T-cell (primary cell): Measurements from ENCODE around the gene CDH4. TPM values are rescaled to one million over a fixed set of nuclear protein-coding genes. Genes with fewer than 3 reads are reported as not detected.

Source experiments
- ATAC-seq, 4 experiments: fragments of 200-7000 bp in 3 of 4; fragments of 150-1000 bp in 1 of 4; cut with Tn5 transposase; replicated peaks in 1 of 4; 1 replicate in 3 of 4; 2 replicates in 1 of 4; pipeline ENCODE4 v1.10.0; 2021; ENCODE audit warnings: moderate library complexity in 3 of 4, mild to moderate bottlenecking in 2 of 4, moderate number of reproducible peaks in 1 of 4
- CTCF ChIA-PET, 2 donors: fragments of 300-600 bp; sonication (Branson Sonifier 250); formaldehyde crosslinking; loops; one replicate each; lab custom pipeline; 2022; ENCODE audit warnings: antibody characterized with exemption in 2 of 2; lab: Charles Lee
- POLR2A ChIA-PET, 2 donors: fragments of 300-600 bp; sonication (Branson Sonifier 250); formaldehyde crosslinking; loops; one replicate each; lab custom pipeline; 2022; ENCODE audit warnings: antibody characterized with exemption in 2 of 2; lab: Charles Lee
- DNase-seq, 35 experiments: peaks; one replicate each; pipeline versions ENCODE4 v3.0.0 to v3.0.0-alpha.2; 2013 to 2023
- H3K27ac ChIP-seq: one replicate; pipeline ENCODE4 v1.5.1; 2013; ENCODE audit warnings: low read length
- H3K27me3 ChIP-seq, 2 experiments: replicated peaks in 1 of 2; 1 replicate in 1 of 2; 2 replicates in 1 of 2; pipeline versions ENCODE4 v1.6.1 to v1.7.0; 2013; ENCODE audit warnings: low read length in 1 of 2, mixed read lengths in 1 of 2; ENCODE audit not compliant: control insufficient read depth in 2 of 2, insufficient read depth in 2 of 2; ENCODE audit errors: extremely low read depth in 1 of 2
- H3K36me3 ChIP-seq, 2 donors: 1 replicate in 1 of 2; 2 replicates in 1 of 2; pipeline versions ENCODE4 v1.6.1 to v1.7.0; 2013; ENCODE audit warnings: low read length in 1 of 2; ENCODE audit not compliant: control insufficient read depth in 2 of 2, insufficient read depth in 1 of 2; ENCODE audit errors: extremely low read depth in 1 of 2
- H3K4me1 ChIP-seq, 2 experiments: 1 replicate in 1 of 2; 2 replicates in 1 of 2; pipeline versions ENCODE4 v1.6.1 to v1.7.0; 2013; ENCODE audit warnings: low read length in 2 of 2, mixed read lengths in 1 of 2; ENCODE audit not compliant: insufficient read depth in 2 of 2, control insufficient read depth in 1 of 2; ENCODE audit errors: extremely low read depth in 1 of 2
- H3K4me3 ChIP-seq, 2 donors: 1 replicate in 1 of 2; 2 replicates in 1 of 2; pipeline versions ENCODE4 v1.5.1 to v1.7.0; 2013; ENCODE audit warnings: mild to moderate bottlenecking in 2 of 2, low read length in 1 of 2, moderate library complexity in 1 of 2; ENCODE audit not compliant: control insufficient read depth in 1 of 2; ENCODE audit errors: extremely low read depth in 1 of 2
- H3K9me3 ChIP-seq: 2 replicates; pipeline ENCODE4 v1.7.0; 2013
- H3K27ac Mint-ChIP-seq, 2 donors: one replicate each; pipeline ENCODE4 v1.8.0; 2020 to 2021; ENCODE audit warnings: mild to moderate bottlenecking in 2 of 2, mixed read lengths in 2 of 2
- H3K27me3 Mint-ChIP-seq, 2 donors: one replicate each; pipeline ENCODE4 v1.8.0; 2021 to 2022; ENCODE audit warnings: mixed read lengths in 2 of 2
- H3K36me3 Mint-ChIP-seq: one replicate; pipeline ENCODE4 v1.8.0; 2021; ENCODE audit warnings: mixed read lengths
- H3K4me1 Mint-ChIP-seq, 3 donors: one replicate each; pipeline ENCODE4 v1.8.0; 2020 to 2022; ENCODE audit warnings: mixed read lengths in 3 of 3, mild to moderate bottlenecking in 1 of 3
- H3K4me3 Mint-ChIP-seq, 3 donors: one replicate each; pipeline ENCODE4 v1.8.0; 2020 to 2022; ENCODE audit warnings: mild to moderate bottlenecking in 3 of 3, mixed read lengths in 3 of 3, moderate library complexity in 3 of 3
- H3K9me3 Mint-ChIP-seq, 3 donors: one replicate each; pipeline ENCODE4 v1.8.0; 2020 to 2022; ENCODE audit warnings: mixed read lengths in 3 of 3
- WGBS: methylation state at CpG from one replicate; pipeline ENCODE4 v1.1.5; 2013; ENCODE audit warnings: missing lambda C conversion rate; ENCODE audit not compliant: insufficient coverage; 5-methylcytosine and 5-hydroxymethylcytosine counted together
- total RNA-seq, 35 experiments: library from RNA in 6 of 35; stranded (reverse) in 6 of 35; fragments of 120-200 nt in 1 of 35; gene quantifications; one replicate each; pipeline versions ENCODE4 v1.2.1 to v1.2.4 and lab custom pipeline; 2013 to 2026

Gene CDH4
- total RNA-seq, 5 donors from 2014 or later (not counting 1 experiment from before 2014, with no cell fraction given), result 0.06 to 0.64 (median 0.14) TPM

DNA sequence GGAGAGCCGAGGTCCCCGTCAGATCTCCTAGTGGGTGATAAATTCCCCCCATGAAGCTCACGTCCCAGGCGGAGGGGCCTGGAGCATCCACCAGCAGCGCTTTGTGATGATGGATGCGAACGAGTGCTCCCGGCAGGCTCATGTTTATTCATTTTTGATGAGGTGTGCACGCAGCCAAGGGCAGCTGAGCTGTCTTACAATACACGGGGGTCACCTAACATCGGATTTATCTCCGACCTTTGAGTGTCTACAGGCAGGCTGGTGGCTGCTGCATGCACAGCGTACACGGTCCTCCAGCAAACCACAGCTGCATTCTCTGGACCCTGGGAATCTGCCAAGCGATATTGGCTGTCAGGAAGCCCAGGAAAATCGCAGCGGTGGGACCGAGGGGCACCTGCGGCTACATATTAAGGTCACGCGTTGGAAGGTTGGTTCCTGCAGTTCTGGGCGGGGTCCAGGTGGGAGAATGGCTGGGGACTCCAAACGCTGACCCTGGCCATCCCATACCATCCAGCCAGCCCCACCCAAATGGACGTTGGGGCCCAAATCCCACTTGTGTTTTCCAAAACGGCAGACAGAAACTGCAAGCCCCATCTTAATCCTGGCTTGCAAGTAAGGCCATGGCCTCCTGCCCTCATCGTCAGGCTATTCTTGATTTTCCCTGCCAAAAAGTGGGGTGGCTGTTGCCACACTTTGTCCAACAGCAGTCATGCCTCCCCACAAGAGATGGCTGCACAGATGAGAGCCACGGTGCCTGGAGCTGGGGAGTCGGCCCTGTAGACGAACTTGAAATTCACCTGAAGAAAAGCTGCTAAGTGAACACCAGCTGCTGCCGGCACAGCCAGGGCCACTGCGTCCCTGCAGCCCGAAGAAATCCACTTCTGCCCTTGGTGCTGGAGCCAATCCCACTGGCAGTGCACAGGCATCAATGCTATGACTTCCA is 413.7 kb downstream of the CDH4 start:
- Mint-ChIP-seq H3K9me3 (no peaks in the 10 kb centered on the region), H3K27me3 (peaks cover 4 to 12% of the 10 kb centered on the region in 2 donors), H3K27ac (no peak overlapping the region), H3K4me3 (no peak overlapping the region), H3K36me3 (no peaks in the 10 kb centered on the region), H3K4me1 (no peaks in the 10 kb centered on the region)
- no peaks in the 10 kb centered on the region for H3K4me1 ChIP-seq
- ATAC-seq (no peak), DNase-seq (no peak)
- H3K27me3 ChIP-seq, result peaks cover 0 to 25% of the 10 kb centered on the region in 2 experiments
- ChIA-PET CTCF (no interaction called here), POLR2A (no interaction called here)
- H3K9me3 ChIP-seq, result no peaks in the 10 kb centered on the region
- H3K4me3 ChIP-seq, result no peak overlapping the region
- H3K36me3 ChIP-seq, result no peaks in the 10 kb centered on the region
- no peak overlapping the region for H3K27ac ChIP-seq
- WGBS, result 77% methylated on average over 26 of the region's 32 CpGs

DNA sequence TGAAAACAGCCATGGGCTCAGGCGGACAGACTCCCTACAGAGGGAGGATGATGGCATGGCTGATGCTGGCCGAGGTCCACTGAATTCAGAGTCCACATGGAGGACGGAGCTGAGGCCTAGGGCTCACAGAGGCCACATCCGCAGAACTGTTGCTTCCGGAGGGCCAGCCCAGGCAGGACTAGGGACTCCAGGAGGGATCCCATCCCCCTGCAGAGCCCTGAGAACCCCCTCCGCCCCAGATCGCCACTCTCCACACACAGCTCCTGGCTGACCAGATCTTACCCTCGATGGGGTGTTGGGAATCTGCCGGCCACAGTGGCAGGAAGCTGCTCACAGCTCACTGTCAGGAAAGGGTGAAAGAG is 414.4 kb downstream of the CDH4 start:
- ATAC-seq (no peak), DNase-seq (no peak)
- H3K4me1 Mint-ChIP-seq, result no peaks in the 10 kb centered on the region
- H3K36me3 Mint-ChIP-seq, result no peaks in the 10 kb centered on the region
- ChIA-PET POLR2A (no interaction called here), CTCF (no interaction called here)
- no peak overlapping the region for H3K4me3 Mint-ChIP-seq
- WGBS, result 81% methylated on average over 7 of the region's 9 CpGs
- H3K27ac Mint-ChIP-seq, result no peak overlapping the region
- no peaks in the 10 kb centered on the region for H3K9me3 Mint-ChIP-seq
- Histone ChIP-seq H3K4me1 (no peaks in the 10 kb centered on the region), H3K9me3 (no peaks in the 10 kb centered on the region), H3K36me3 (no peaks in the 10 kb centered on the region), H3K27me3 (peaks cover 0 to 25% of the 10 kb centered on the region in 2 experiments), H3K27ac (no peak overlapping the region), H3K4me3 (no peak overlapping the region)
- H3K27me3 Mint-ChIP-seq, result peaks cover 4 to 12% of the 10 kb centered on the region in 2 donors

GRCh38 chr20:61667056-61667792 is 415.2 kb downstream of the CDH4 start:
- Mint-ChIP-seq H3K36me3 (no peaks in the 10 kb centered on the region), H3K4me1 (no peaks in the 10 kb centered on the region), H3K27me3 (peaks cover 4 to 12% of the 10 kb centered on the region in 2 donors), H3K4me3 (no peak overlapping the region), H3K27ac (no peak overlapping the region), H3K9me3 (no peaks in the 10 kb centered on the region)
- Histone ChIP-seq H3K27ac (no peak overlapping the region), H3K36me3 (no peaks in the 10 kb centered on the region), H3K4me1 (no peaks in the 10 kb centered on the region), H3K4me3 (no peak overlapping the region), H3K9me3 (no peaks in the 10 kb centered on the region), H3K27me3 (peaks cover 0 to 25% of the 10 kb centered on the region in 2 experiments)
- no peak for DNase-seq
- ATAC-seq, result no peak
- POLR2A ChIA-PET, result no interaction called here
- whole genome bisulfite sequencing, result 80% methylated on average over 20 of the region's 20 CpGs
- CTCF ChIA-PET, result no interaction called here

DNA sequence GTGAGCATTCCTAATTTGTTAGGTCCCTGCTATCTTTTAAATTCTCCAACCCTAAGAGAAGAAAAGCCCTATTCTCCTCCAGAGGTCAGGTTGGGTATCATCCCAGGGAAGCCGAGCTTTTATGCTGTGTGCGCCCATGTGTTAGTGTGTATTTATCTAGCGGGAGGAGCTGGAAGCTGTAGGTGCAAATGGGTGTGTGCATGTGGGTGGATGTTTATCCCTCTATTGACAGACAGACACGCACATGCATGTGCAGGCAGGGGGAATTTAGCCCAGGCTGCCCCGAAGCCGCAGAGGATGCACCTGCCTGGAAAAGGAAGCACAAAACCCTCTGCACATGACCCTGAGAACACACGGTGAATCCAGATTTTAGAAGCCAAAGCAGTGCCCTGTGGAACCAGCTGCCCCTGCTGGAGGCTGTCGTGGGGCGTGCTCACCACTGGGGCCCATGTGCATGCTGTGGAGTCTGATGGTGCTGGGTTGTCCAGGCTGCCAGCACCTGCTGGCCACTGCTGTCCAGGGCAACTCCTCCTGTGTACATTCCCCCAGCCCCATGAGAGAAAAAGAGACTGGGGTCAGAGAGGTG is 416.1 kb downstream of the CDH4 start:
- Histone ChIP-seq H3K36me3 (no peaks in the 10 kb centered on the region), H3K9me3 (no peaks in the 10 kb centered on the region), H3K27me3 (peaks cover 0 to 28% of the 10 kb centered on the region in 2 experiments), H3K27ac (no peak overlapping the region), H3K4me1 (no peaks in the 10 kb centered on the region), H3K4me3 (no peak overlapping the region)
- H3K4me3 Mint-ChIP-seq, result no peak overlapping the region
- WGBS, result 51% methylated on average over 7 of the region's 9 CpGs
- no peak for ATAC-seq
- ChIA-PET CTCF (no interaction called here), POLR2A (no interaction called here)
- H3K9me3 Mint-ChIP-seq, result no peaks in the 10 kb centered on the region
- no peaks in the 10 kb centered on the region for H3K4me1 Mint-ChIP-seq
- DNase-seq, result no peak
- peaks cover 4 to 12% of the 10 kb centered on the region in 2 donors for H3K27me3 Mint-ChIP-seq
- H3K36me3 Mint-ChIP-seq, result no peaks in the 10 kb centered on the region
- no peak overlapping the region for H3K27ac Mint-ChIP-seq

- Histone ChIP-seq H3K27ac (no peak overlapping the region), H3K9me3 (no peaks in the 10 kb centered on the region), H3K4me1 (no peaks in the 10 kb centered on the region), H3K4me3 (no peak overlapping the region), H3K36me3 (no peaks in the 10 kb centered on the region), H3K27me3 (peaks cover 0 to 27% of the 10 kb centered on the region in 2 experiments)
- H3K27ac Mint-ChIP-seq, result no peak overlapping the region
- H3K27me3 Mint-ChIP-seq, result peaks cover 4 to 12% of the 10 kb centered on the region in 2 donors
- H3K9me3 Mint-ChIP-seq, result no peaks in the 10 kb centered on the region
- DNase-seq (no peak), ATAC-seq (no peak)
- no peaks in the 10 kb centered on the region for H3K36me3 Mint-ChIP-seq
- ChIA-PET CTCF (no interaction called here), POLR2A (no interaction called here)
- H3K4me1 Mint-ChIP-seq, result no peaks in the 10 kb centered on the region
- WGBS, result 87% methylated on average over 18 of the region's 20 CpGs
- H3K4me3 Mint-ChIP-seq, result no peak overlapping the region
Measured at GRCh38 chr20:61668771-61669503, 416.9 kb downstream of the CDH4 start.

DNA sequence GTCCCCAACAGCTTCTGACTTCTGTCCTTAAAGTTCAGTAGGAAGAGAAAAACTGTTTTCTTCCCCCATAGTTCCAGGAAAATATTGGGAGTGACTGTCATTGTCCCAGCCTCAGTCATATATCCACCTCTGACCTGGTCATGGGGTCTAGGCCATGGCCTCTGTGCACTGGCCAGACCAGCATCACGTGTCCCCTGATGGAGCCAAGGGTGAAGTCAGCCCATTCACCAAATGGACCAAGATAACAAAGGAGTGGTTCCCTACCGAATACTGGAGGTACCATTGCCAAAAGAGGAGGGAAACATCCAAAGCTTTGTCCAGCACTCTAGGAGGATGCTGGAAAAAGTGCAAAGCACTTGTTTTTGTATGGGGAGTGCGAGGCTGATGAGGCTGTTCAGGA is 418.2 kb downstream of the CDH4 start:
- no peak overlapping the region for H3K4me3 Mint-ChIP-seq
- no peaks in the 10 kb centered on the region for H3K36me3 Mint-ChIP-seq
- H3K4me3 ChIP-seq, result no peak overlapping the region
- ChIA-PET CTCF (no interaction called here), POLR2A (no interaction called here)
- no peaks in the 10 kb centered on the region for H3K4me1 ChIP-seq
- peaks cover 4 to 12% of the 10 kb centered on the region in 2 donors for H3K27me3 Mint-ChIP-seq
- peaks cover 0 to 25% of the 10 kb centered on the region in 2 experiments for H3K27me3 ChIP-seq
- WGBS, result 58% methylated on average over 2 of the region's 3 CpGs
- no peaks in the 10 kb centered on the region for H3K4me1 Mint-ChIP-seq
- H3K36me3 ChIP-seq, result no peaks in the 10 kb centered on the region
- DNase-seq (no peak), ATAC-seq (no peak)
- H3K9me3 ChIP-seq, result no peaks in the 10 kb centered on the region
- no peaks in the 10 kb centered on the region for H3K9me3 Mint-ChIP-seq
- no peak overlapping the region for H3K27ac Mint-ChIP-seq
- no peak overlapping the region for H3K27ac ChIP-seq
